ENCODE data around the gene ATP6V0D1.

DNA sequence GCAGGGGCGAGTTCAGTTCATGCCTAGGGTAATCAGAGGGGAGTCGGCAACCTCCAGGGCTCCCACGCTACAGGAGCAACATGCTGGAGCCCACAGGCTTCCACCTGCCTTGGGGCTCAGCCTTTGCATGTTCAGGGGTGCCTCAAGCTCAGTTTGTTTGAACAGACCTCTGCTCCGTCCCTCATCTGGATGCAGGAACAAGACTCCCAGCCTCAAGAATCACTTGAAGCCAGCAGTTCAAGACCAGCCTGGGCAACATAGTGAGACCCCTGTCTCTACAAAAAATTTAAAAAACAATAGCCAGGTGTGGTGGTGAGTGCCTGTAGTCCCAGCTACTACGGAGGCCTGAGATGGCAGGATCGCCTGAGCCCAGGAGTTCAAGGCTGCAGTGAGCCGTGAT is 54.9 kb downstream of the ATP6V0D1 start:
- TF ChIP-seq, protein P1, sequence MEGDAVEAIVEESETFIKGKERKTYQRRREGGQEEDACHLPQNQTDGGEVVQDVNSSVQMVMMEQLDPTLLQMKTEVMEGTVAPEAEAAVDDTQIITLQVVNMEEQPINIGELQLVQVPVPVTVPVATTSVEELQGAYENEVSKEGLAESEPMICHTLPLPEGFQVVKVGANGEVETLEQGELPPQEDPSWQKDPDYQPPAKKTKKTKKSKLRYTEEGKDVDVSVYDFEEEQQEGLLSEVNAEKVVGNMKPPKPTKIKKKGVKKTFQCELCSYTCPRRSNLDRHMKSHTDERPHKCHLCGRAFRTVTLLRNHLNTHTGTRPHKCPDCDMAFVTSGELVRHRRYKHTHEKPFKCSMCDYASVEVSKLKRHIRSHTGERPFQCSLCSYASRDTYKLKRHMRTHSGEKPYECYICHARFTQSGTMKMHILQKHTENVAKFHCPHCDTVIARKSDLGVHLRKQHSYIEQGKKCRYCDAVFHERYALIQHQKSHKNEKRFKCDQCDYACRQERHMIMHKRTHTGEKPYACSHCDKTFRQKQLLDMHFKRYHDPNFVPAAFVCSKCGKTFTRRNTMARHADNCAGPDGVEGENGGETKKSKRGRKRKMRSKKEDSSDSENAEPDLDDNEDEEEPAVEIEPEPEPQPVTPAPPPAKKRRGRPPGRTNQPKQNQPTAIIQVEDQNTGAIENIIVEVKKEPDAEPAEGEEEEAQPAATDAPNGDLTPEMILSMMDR (IDR thresholded peaks at IDR 0.05), result no peak
- TF ChIP-seq POLR2A (IDR thresholded peaks at IDR 0.05), result no peak
